Fibroblast of skin of right quadriceps (primary cell): ENCODE results near the gene CR1.
"Not testable (repeated sequence)": the region's sequence is repeated elsewhere in the genome, so short reads cannot be mapped to it uniquely, and the experiment has no call there.

Experiments
- DNase-seq: peaks from one replicate; pipeline ENCODE4 v3.0.0-alpha.2; 2013

The CR1 gene

DNA sequence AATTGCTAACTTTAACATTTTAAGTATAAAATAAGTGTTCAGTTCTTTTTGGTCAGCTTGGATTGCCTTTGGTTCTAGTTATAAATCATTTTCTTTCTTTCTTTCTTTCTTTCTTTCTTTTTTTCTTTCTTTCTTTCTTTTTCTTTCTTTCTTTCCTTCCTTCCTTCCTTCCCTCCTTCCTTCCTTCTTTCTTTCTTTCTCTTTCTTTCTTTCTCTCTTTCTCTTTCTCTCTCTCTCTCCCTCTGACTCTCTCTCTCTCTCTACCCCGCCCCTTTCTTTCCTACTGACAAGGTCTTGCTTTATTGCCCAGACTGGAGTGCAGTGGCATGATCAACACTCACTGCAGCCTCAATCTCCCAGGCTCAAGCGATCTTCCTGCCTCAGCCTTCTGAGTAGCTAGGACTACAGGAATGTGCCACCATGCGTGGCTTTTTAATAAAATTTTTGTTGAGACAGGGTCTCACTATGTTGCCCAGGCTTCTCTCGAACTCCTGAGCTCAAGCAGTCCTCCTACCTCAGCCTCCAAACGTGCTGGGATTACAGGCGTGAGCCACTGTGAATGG, 187.0 kb downstream of the CR1 start:
- DNase-seq, result not testable (repeated sequence)

DNA sequence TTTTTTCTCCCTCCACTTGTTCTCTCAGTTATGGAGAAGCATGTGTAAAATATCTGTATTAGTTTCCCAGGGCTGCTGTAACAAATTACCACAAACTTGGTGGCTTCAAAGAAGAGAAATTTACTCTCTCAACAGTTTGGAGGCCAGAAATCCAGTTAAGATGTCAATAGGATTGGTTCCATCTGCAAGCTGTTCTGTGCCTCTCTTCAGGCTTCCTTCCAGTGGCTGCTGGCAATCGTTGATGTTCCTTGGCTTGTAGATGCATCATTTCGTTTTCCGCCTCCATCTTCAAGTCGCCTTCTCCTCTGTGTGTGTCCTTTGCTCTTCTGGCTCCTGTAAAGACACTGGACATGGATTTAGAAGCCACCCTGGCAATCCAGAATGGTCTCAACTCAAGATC, 194.6 kb downstream of the CR1 start:
- not testable (repeated sequence) for DNase-seq

DNA sequence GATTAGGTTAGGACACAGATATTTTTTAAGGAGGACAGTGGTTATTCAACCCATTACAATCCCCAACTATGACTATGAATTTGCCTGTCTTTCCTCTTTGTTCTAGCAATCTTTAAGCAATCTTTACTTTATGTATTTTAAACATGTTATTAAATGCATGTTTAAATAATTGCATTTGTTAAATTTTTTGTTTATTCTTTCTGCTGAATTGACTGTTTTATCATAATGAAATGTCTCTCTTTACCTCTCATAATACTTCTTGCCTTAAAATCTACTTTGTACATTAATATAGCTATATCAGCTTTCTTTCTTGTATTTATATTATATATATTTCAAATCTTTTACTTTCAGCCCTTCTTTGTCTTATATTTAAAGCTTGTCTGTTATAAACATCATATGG, 195.1 kb downstream of the CR1 start:
- DNase-seq, result no peak
